Peyer's patch (tissue), 4 donors: ENCODE data around the gene SBF2. TPM values are rescaled to one million over a fixed set of nuclear protein-coding genes. Genes with fewer than 3 reads are reported as not detected.

Source experiments
- DNase-seq, 3 donors: peaks; one replicate each; pipeline ENCODE4 v3.0.0-alpha.2; 2017 to 2019
- H3K27ac ChIP-seq, 4 donors: fragments of 200-600 bp; sonication (generic); one replicate each; pipeline ENCODE4 v1.5.1; 2016 to 2019
- H3K27me3 ChIP-seq, 2 donors: fragments of 200-600 bp; sonication (generic); one replicate each; pipeline ENCODE4 v1.5.1; 2019
- H3K36me3 ChIP-seq, 3 donors: fragments of 200-600 bp; sonication (generic); one replicate each; pipeline ENCODE4 v1.5.1; 2016 to 2019
- H3K4me1 ChIP-seq, 4 donors: fragments of 200-600 bp; sonication (generic); one replicate each; pipeline ENCODE4 v1.5.1; 2016 to 2019
- H3K4me3 ChIP-seq, 4 donors: fragments of 200-600 bp; sonication (generic); 1 replicate in 3 of 4; 2 replicates in 1 of 4; pipeline ENCODE4 v1.5.1; 2016 to 2019; ENCODE audit warnings: mild to moderate bottlenecking in 1 of 4
- H3K9me3 ChIP-seq, 4 donors: fragments of 200-600 bp; sonication (generic); one replicate each; pipeline ENCODE4 v1.5.1; 2016 to 2019; ENCODE audit warnings: mild to moderate bottlenecking in 1 of 4
- CTCF ChIP-seq, 6 experiments: fragments of 450-650 bp in 4 of 6; fragments of 200-600 bp in 2 of 6; sonication (generic) in 1 of 6; IDR thresholded peaks; one replicate each; pipeline ENCODE4 v1.5.1; 2017 to 2019; ENCODE audit warnings: antibody characterized with exemption in 6 of 6, mild to moderate bottlenecking in 3 of 6, moderate library complexity in 1 of 6
- POLR2A ChIP-seq, 2 donors: fragments of 450-650 bp; IDR thresholded peaks; one replicate each; pipeline ENCODE4 v1.5.1; 2017; ENCODE audit warnings: antibody characterized with exemption in 2 of 2, mild to moderate bottlenecking in 2 of 2, moderate library complexity in 2 of 2
- total RNA-seq, 4 donors: library from RNA; depleted of rRNA; stranded (reverse); fragments of >200 nt; gene quantifications; one replicate each; pipeline ENCODE4 v1.1.0, GENCODE V29; 2016

Gene SBF2
- total RNA-seq, 4 donors from 2014 or later: 52.7 to 70.1 (median 56.7) TPM

DNA sequence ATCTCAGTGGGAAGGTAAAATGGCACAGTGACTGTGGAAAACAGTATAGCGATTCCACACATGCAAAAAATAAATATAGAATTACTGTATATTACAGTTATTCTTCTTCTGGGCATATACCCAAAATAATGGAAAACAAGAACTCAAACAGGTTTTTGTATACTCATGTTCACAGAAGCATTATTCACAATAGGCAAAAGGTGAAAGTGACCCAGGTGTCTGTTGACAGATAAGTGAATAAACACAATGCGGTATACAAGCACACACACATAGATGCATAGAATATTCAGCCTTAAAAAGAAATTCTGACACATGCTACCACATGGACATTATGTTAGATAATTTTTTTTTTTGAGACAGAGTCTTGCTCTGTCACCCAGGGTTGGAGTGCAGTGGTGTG is 397.1 kb downstream of the SBF2 start:
- TF ChIP-seq CTCF (IDR thresholded peaks at IDR 0.05) (no peak), POLR2A (IDR thresholded peaks at IDR 0.05) (no peak)
- Histone ChIP-seq H3K4me1 (no peaks in the 10 kb centered on the region), H3K27ac (no peak overlapping the region), H3K27me3 (no peaks in the 10 kb centered on the region), H3K36me3 (peaks cover 0 to 13% (median 0%) of the 10 kb centered on the region in 3 donors), H3K9me3 (no peaks in the 10 kb centered on the region), H3K4me3 (no peak overlapping the region)
- DNase-seq: no peak

- peaks cover 0 to 13% (median 0%) of the 10 kb centered on the region in 3 donors for H3K36me3 ChIP-seq
- no peak for DNase-seq
- H3K9me3 ChIP-seq: no peaks in the 10 kb centered on the region
- no peaks in the 10 kb centered on the region for H3K4me1 ChIP-seq
- H3K27me3 ChIP-seq: no peaks in the 10 kb centered on the region
- TF ChIP-seq POLR2A (IDR thresholded peaks at IDR 0.05) (no peak), CTCF (IDR thresholded peaks at IDR 0.05) (no peak)
- H3K27ac ChIP-seq: no peak overlapping the region
- H3K4me3 ChIP-seq: no peak overlapping the region
These were observed 399.0 kb downstream of the SBF2 start for GRCh38 chr11:9895006-9895405.

GRCh38 chr11:9893474-9893873 is 400.5 kb downstream of the SBF2 start:
- Histone ChIP-seq H3K4me1 (no peaks in the 10 kb centered on the region), H3K9me3 (no peaks in the 10 kb centered on the region), H3K27ac (no peak overlapping the region), H3K36me3 (peaks cover 0 to 13% (median 0%) of the 10 kb centered on the region in 3 donors), H3K27me3 (no peaks in the 10 kb centered on the region), H3K4me3 (no peak overlapping the region)
- TF ChIP-seq POLR2A (IDR thresholded peaks at IDR 0.05): no peak
- no peak for TF ChIP-seq CTCF (IDR thresholded peaks at IDR 0.05)
- DNase-seq: no peak

GRCh38 chr11:9888938-9889337 is 405.1 kb downstream of the SBF2 start:
- Histone ChIP-seq H3K4me3 (no peak overlapping the region), H3K36me3 (peaks cover 0 to 4% (median 0%) of the 10 kb centered on the region in 3 donors), H3K27ac (no peak overlapping the region), H3K27me3 (no peaks in the 10 kb centered on the region), H3K9me3 (no peaks in the 10 kb centered on the region), H3K4me1 (no peaks in the 10 kb centered on the region)
- DNase-seq: no peak
- no peak for TF ChIP-seq CTCF (IDR thresholded peaks at IDR 0.05)
- no peak for TF ChIP-seq POLR2A (IDR thresholded peaks at IDR 0.05)

DNA sequence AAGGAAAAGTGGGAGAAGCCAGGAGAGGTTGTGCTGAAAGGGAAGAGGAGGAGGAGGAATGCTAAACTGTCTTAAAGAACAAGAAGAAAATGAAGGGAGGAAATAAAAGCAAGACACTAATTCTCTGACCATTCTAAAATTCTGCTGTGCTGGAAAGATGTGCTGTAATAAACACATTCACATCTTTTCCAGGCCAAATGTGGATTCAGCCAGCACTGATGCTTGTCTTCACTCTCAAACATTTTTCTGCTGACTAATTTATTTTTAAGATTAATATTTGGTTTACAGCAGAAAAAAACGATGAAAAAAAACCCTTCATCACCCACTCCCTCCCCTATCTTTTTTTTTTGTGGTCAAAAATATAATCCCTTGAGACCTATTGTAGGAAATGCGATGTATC is 406.5 kb downstream of the SBF2 start:
- no peak for TF ChIP-seq CTCF (IDR thresholded peaks at IDR 0.05)
- no peak for TF ChIP-seq POLR2A (IDR thresholded peaks at IDR 0.05)
- DNase-seq: no peak
- H3K9me3 ChIP-seq: no peaks in the 10 kb centered on the region
- no peaks in the 10 kb centered on the region for H3K27me3 ChIP-seq
- no peaks in the 10 kb centered on the region for H3K4me1 ChIP-seq
- H3K36me3 ChIP-seq: no peaks in the 10 kb centered on the region
- no peak overlapping the region for H3K27ac ChIP-seq
- no peak overlapping the region for H3K4me3 ChIP-seq

DNA sequence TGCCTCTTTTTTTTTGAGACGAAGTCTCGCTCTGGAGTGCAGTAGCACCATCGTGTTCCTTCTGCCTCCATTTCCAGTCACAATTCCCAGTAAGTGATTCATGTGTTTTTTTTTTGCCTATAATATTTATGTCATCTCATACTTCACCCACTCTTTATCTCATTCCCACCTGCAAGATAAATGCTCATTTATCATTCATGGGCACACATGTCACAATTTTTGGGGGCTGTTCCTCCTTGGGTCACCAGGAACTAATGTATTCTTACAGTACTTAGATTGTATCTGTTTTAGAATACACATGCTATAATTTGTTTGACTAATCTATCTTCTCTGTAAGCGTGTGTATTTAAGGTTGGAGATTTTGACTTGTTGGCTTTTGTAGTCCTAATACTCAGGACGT is 407.4 kb downstream of the SBF2 start:
- Histone ChIP-seq H3K9me3 (no peaks in the 10 kb centered on the region), H3K4me1 (no peaks in the 10 kb centered on the region), H3K36me3 (no peaks in the 10 kb centered on the region), H3K27me3 (no peaks in the 10 kb centered on the region), H3K4me3 (no peak overlapping the region), H3K27ac (no peak overlapping the region)
- no peak for DNase-seq
- no peak for TF ChIP-seq CTCF (IDR thresholded peaks at IDR 0.05)
- TF ChIP-seq POLR2A (IDR thresholded peaks at IDR 0.05): no peak
